Panc1 (cell line): ENCODE data around the gene NDC1.

ENCODE experiments used
- POLR2AphosphoS5 ChIP-seq: IDR thresholded peaks from 2 replicates; pipeline ENCODE4 v1.6.1; 2012; ENCODE audit warnings: mild to moderate bottlenecking, low read depth, low read length, moderate library complexity
- TCF7L2 ChIP-seq: IDR thresholded peaks from 2 replicates; pipeline ENCODE4 v1.6.1; 2011; ENCODE audit warnings: mild to moderate bottlenecking, low read depth, low read length, inconsistent platforms
- TF ChIP-seq, protein P1 (sequence below), 2 experiments: IDR thresholded peaks; 2 replicates each; pipeline ENCODE4 v1.6.1; 2011 to 2012; ENCODE audit warnings: low read depth in 2 of 2, control low read depth in 1 of 2, low read length in 1 of 2, mild to moderate bottlenecking in 1 of 2, moderate library complexity in 1 of 2; ENCODE audit not compliant: insufficient read depth in 1 of 2
- TF ChIP-seq, protein P2 (sequence below): fragments of 450-650 bp; IDR thresholded peaks from 2 replicates; pipeline ENCODE4 v1.5.1; 2017; ENCODE audit warnings: mild to moderate bottlenecking

DNA sequence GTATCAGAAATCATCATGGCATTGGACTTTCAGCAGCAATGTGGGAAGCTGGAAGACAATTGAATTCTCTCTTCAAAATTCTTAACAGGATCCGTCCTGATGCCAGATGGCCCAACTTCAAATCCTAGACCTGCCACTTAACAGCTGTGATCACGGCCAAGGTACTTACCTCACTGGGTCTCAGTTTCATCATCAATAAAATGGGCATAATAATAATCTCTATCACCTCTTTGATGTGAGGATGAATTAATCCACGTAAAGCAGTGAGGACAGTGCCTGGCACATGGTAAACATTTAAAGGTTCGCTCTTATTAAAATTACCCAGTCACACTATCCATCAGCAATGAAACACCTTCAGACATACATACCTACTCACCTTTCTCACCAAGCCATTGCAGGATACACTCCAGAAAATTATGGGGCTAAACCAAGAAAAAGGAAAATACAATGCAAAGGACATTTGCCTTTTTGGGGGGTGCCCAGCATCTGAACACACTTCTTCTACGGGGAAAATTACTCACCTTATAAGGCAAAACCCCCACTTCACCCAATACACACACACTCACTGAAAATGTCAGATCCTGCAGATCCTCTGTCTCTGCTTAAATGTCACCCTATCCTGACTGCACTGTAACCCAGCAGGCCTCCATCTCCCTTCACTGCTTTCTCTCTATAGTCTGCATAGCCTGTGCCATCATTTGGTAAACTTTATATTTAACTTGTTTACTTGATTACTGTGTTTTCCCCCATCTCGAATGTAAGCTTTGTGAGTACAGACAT is 120.9 kb downstream of the NDC1 start:
- no peak for TF ChIP-seq POLR2AphosphoS5
- TF ChIP-seq, protein P1, sequence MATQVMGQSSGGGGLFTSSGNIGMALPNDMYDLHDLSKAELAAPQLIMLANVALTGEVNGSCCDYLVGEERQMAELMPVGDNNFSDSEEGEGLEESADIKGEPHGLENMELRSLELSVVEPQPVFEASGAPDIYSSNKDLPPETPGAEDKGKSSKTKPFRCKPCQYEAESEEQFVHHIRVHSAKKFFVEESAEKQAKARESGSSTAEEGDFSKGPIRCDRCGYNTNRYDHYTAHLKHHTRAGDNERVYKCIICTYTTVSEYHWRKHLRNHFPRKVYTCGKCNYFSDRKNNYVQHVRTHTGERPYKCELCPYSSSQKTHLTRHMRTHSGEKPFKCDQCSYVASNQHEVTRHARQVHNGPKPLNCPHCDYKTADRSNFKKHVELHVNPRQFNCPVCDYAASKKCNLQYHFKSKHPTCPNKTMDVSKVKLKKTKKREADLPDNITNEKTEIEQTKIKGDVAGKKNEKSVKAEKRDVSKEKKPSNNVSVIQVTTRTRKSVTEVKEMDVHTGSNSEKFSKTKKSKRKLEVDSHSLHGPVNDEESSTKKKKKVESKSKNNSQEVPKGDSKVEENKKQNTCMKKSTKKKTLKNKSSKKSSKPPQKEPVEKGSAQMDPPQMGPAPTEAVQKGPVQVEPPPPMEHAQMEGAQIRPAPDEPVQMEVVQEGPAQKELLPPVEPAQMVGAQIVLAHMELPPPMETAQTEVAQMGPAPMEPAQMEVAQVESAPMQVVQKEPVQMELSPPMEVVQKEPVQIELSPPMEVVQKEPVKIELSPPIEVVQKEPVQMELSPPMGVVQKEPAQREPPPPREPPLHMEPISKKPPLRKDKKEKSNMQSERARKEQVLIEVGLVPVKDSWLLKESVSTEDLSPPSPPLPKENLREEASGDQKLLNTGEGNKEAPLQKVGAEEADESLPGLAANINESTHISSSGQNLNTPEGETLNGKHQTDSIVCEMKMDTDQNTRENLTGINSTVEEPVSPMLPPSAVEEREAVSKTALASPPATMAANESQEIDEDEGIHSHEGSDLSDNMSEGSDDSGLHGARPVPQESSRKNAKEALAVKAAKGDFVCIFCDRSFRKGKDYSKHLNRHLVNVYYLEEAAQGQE (IDR thresholded peaks at IDR 0.05; ENCODE audit: insufficient read depth in 1 of 2, low read depth in 2 of 2, low read length in 1 of 2), result no peak
- TF ChIP-seq, protein P2, sequence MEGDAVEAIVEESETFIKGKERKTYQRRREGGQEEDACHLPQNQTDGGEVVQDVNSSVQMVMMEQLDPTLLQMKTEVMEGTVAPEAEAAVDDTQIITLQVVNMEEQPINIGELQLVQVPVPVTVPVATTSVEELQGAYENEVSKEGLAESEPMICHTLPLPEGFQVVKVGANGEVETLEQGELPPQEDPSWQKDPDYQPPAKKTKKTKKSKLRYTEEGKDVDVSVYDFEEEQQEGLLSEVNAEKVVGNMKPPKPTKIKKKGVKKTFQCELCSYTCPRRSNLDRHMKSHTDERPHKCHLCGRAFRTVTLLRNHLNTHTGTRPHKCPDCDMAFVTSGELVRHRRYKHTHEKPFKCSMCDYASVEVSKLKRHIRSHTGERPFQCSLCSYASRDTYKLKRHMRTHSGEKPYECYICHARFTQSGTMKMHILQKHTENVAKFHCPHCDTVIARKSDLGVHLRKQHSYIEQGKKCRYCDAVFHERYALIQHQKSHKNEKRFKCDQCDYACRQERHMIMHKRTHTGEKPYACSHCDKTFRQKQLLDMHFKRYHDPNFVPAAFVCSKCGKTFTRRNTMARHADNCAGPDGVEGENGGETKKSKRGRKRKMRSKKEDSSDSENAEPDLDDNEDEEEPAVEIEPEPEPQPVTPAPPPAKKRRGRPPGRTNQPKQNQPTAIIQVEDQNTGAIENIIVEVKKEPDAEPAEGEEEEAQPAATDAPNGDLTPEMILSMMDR, result no peak
- no peak for TF ChIP-seq TCF7L2
